PC-9 (cell line): Measurements from ENCODE around the gene GPS2.

Experiments
- EZH2 ChIP-seq: fragments of 200-600 bp; sonication (generic); IDR thresholded peaks from 2 replicates; pipeline ENCODE4 v1.8.0; 2017; ENCODE audit warnings: antibody characterized with exemption, low read depth
- TF ChIP-seq, protein P1 (sequence below): fragments of 200-600 bp; sonication (generic); conservative IDR thresholded peaks from 2 replicates; pipeline ENCODE4 v1.6.1; 2017; ENCODE audit warnings: mixed run types, antibody characterized with exemption, mild to moderate bottlenecking, moderate library complexity

DNA sequence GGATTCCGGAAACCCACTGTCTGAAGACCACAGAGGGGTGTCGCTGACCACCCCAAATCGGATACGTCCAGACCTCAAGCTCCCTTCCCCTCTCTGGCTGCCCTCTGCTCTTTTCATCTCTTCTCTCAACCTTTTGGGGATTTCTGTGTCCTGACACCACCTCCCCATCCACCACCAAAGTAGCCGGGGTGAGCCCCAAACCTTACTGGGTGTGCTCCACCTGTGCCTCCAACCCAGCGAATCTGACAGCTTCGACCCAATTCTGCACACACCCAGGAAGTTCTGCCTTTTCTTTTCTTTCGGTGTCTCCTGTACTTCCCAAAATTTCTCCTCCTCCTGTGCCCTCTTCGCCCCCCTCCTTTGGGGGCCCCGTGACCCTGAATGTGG, 37.3 kb upstream of the GPS2 start:
- no peak for TF ChIP-seq EZH2
- TF ChIP-seq, protein P1, sequence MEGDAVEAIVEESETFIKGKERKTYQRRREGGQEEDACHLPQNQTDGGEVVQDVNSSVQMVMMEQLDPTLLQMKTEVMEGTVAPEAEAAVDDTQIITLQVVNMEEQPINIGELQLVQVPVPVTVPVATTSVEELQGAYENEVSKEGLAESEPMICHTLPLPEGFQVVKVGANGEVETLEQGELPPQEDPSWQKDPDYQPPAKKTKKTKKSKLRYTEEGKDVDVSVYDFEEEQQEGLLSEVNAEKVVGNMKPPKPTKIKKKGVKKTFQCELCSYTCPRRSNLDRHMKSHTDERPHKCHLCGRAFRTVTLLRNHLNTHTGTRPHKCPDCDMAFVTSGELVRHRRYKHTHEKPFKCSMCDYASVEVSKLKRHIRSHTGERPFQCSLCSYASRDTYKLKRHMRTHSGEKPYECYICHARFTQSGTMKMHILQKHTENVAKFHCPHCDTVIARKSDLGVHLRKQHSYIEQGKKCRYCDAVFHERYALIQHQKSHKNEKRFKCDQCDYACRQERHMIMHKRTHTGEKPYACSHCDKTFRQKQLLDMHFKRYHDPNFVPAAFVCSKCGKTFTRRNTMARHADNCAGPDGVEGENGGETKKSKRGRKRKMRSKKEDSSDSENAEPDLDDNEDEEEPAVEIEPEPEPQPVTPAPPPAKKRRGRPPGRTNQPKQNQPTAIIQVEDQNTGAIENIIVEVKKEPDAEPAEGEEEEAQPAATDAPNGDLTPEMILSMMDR: no peak; the same call in none of the 2 replicates
